ENCODE measurements around the gene ZNF132.

GRCh38 chr19:58476498-58477015, 36.6 kb upstream of the ZNF132 start:
- TF ChIP-seq POLR2A (IDR thresholded peaks at IDR 0.05), result no peak
- TF ChIP-seq, protein P1, sequence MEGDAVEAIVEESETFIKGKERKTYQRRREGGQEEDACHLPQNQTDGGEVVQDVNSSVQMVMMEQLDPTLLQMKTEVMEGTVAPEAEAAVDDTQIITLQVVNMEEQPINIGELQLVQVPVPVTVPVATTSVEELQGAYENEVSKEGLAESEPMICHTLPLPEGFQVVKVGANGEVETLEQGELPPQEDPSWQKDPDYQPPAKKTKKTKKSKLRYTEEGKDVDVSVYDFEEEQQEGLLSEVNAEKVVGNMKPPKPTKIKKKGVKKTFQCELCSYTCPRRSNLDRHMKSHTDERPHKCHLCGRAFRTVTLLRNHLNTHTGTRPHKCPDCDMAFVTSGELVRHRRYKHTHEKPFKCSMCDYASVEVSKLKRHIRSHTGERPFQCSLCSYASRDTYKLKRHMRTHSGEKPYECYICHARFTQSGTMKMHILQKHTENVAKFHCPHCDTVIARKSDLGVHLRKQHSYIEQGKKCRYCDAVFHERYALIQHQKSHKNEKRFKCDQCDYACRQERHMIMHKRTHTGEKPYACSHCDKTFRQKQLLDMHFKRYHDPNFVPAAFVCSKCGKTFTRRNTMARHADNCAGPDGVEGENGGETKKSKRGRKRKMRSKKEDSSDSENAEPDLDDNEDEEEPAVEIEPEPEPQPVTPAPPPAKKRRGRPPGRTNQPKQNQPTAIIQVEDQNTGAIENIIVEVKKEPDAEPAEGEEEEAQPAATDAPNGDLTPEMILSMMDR (IDR thresholded peaks at IDR 0.05), result no peak
